SK-N-SH (cell line): Measurements from ENCODE around the gene MAK. TPM values are rescaled to one million over a fixed set of nuclear protein-coding genes. Genes with fewer than 3 reads are reported as not detected.

Experiments
- CTCF ChIA-PET: fragments of 300-600, 350-600 bp; formaldehyde crosslinking; extraction: SDS; loops from one replicate; lab custom pipeline; 2021; lab: Yijun Ruan, JAX
- POLR2A ChIA-PET: fragments of 350-600 bp; sonication (Branson Sonifier 250); formaldehyde crosslinking; extraction: SDS; loops from one replicate; lab custom pipeline; 2020; ENCODE audit warnings: antibody characterized with exemption, inconsistent platforms; lab: Yijun Ruan, JAX
- DNase-seq: peaks from one replicate; pipeline ENCODE4 v3.0.0; 2012
- H2AFZ ChIP-seq: fragments of 200-600 bp; sonication (generic); 2 replicates; pipeline ENCODE4 v1.8.1; 2016; ENCODE audit warnings: antibody characterized with exemption, mild to moderate bottlenecking, low read depth
- H3F3A ChIP-seq: fragments of 200-600 bp; sonication (generic); replicated peaks from 2 replicates; pipeline ENCODE3; 2016; ENCODE audit warnings: antibody characterized with exemption, mild to moderate bottlenecking; ENCODE audit not compliant: insufficient read depth
- H3K27ac ChIP-seq, 2 experiments: fragments of 200-500 bp in 1 of 2; fragments of 200-600 bp in 1 of 2; sonication (Bioruptor generic) in 1 of 2; sonication (generic), shearing (Covaris generic) in 1 of 2; 2 replicates each; pipeline versions ENCODE4 v1.5.1 to v1.6.1; 2014 to 2016; ENCODE audit warnings: low read depth in 2 of 2, inconsistent platforms in 1 of 2, low read length in 1 of 2, mild to moderate bottlenecking in 1 of 2, mixed read lengths in 1 of 2
- H3K27me3 ChIP-seq: fragments of 200-600 bp; sonication (generic), shearing (Covaris generic); 2 replicates; pipeline ENCODE4 v1.6.1; 2016; ENCODE audit warnings: mixed run types; ENCODE audit not compliant: insufficient read depth
- H3K36me3 ChIP-seq, 2 experiments: fragments of 200-500 bp in 1 of 2; fragments of 200-600 bp in 1 of 2; sonication (Bioruptor generic) in 1 of 2; sonication (generic) in 1 of 2; replicated peaks in 1 of 2; 2 replicates each; pipeline versions ENCODE3 to v1.5.1; 2014 to 2016; ENCODE audit warnings: low read length in 1 of 2, mild to moderate bottlenecking in 1 of 2; ENCODE audit not compliant: insufficient read depth in 2 of 2, control insufficient read depth in 1 of 2
- H3K4me1 ChIP-seq, 2 experiments: fragments of 200-500 bp in 1 of 2; fragments of 200-600 bp in 1 of 2; sonication (Bioruptor generic) in 1 of 2; sonication (generic), shearing (Covaris generic) in 1 of 2; 2 replicates each; pipeline versions ENCODE4 v1.5.1 to v1.6.1; 2014 to 2016; ENCODE audit warnings: low read depth in 1 of 2, low read length in 1 of 2, mixed run types in 1 of 2; ENCODE audit not compliant: insufficient read depth in 2 of 2, control insufficient read depth in 1 of 2
- H3K4me2 ChIP-seq: fragments of 200-600 bp; sonication (generic), shearing (Covaris generic); 2 replicates; pipeline ENCODE4 v1.6.1; 2017; ENCODE audit warnings: mixed run types
- H3K4me3 ChIP-seq, 2 experiments: fragments of 200-500 bp in 1 of 2; fragments of 200-600 bp in 1 of 2; sonication (Bioruptor generic) in 1 of 2; sonication (generic), shearing (Covaris generic) in 1 of 2; 2 replicates each; pipeline versions ENCODE4 v1.5.1 to v1.8.1; 2014 to 2016; ENCODE audit warnings: low read depth in 2 of 2, inconsistent platforms in 1 of 2, low read length in 1 of 2, mild to moderate bottlenecking in 1 of 2, mixed read lengths in 1 of 2, moderate library complexity in 1 of 2
- H3K79me2 ChIP-seq: fragments of 200-600 bp; sonication (generic); 2 replicates; pipeline ENCODE4 v1.8.1; 2017; ENCODE audit warnings: mild to moderate bottlenecking; ENCODE audit not compliant: insufficient read depth
- H3K9ac ChIP-seq: fragments of 200-600 bp; sonication (generic); 2 replicates; pipeline ENCODE4 v1.6.1; 2017; ENCODE audit warnings: mixed run types
- H3K9me2 ChIP-seq: fragments of 200-600 bp; sonication (generic); 2 replicates; pipeline ENCODE4 v1.6.1; 2017; ENCODE audit warnings: mixed run types
- H3K9me3 ChIP-seq: fragments of 200-600 bp; sonication (generic); 2 replicates; pipeline ENCODE4 v1.6.1; 2017; ENCODE audit warnings: mixed run types, mild to moderate bottlenecking, moderate library complexity
- H4K20me1 ChIP-seq: fragments of 200-600 bp; sonication (generic); 2 replicates; pipeline ENCODE4 v1.6.1; 2017; ENCODE audit warnings: mild to moderate bottlenecking, mixed run types; ENCODE audit not compliant: insufficient read depth
- CHD2 ChIP-seq: fragments of 150-350 bp; IDR thresholded peaks from 2 replicates; pipeline ENCODE4 v1.6.1; 2018; ENCODE audit warnings: low read length; ENCODE audit not compliant: partially characterized antibody
- CTCF ChIP-seq: fragments of 200-600 bp; sonication (generic); IDR thresholded peaks from 2 replicates; pipeline ENCODE4 v1.6.1; 2017; ENCODE audit warnings: antibody characterized with exemption, mild to moderate bottlenecking, moderate library complexity
- ELF1 ChIP-seq: IDR thresholded peaks from 2 replicates; pipeline ENCODE4 v1.4.0; 2012
- FOSL2 ChIP-seq: IDR thresholded peaks from 2 replicates; pipeline ENCODE4 v1.4.0; 2012; ENCODE audit warnings: low read depth, mild to moderate bottlenecking, moderate library complexity, borderline replicate concordance
- JUND ChIP-seq: IDR thresholded peaks from 2 replicates; pipeline ENCODE4 v1.4.0; 2012
- MAX ChIP-seq: IDR thresholded peaks from 2 replicates; pipeline ENCODE4 v1.4.0; 2012; ENCODE audit warnings: low read depth
- MXI1 ChIP-seq: IDR thresholded peaks from 2 replicates; pipeline ENCODE4 v1.6.1; 2012; ENCODE audit warnings: mild to moderate bottlenecking, low read depth, low read length, improper control_type of control experiment
- NFIC ChIP-seq: IDR thresholded peaks from 2 replicates; pipeline ENCODE4 v1.4.0; 2012; ENCODE audit warnings: borderline replicate concordance
- POLR2AphosphoS5 ChIP-seq: IDR thresholded peaks from 2 replicates; pipeline ENCODE4 v1.6.1; 2012; ENCODE audit warnings: low read depth, low read length
- RAD21 ChIP-seq: IDR thresholded peaks from 2 replicates; pipeline ENCODE4 v1.6.1; 2012; ENCODE audit warnings: mild to moderate bottlenecking, low read length
- RCOR1 ChIP-seq: fragments of 150-350 bp; IDR thresholded peaks from 2 replicates; pipeline ENCODE4 v1.6.1; 2017; ENCODE audit warnings: antibody characterized with exemption, low read length
- RFX5 ChIP-seq: IDR thresholded peaks from 2 replicates; pipeline ENCODE4 v1.6.1; 2012; ENCODE audit warnings: mild to moderate bottlenecking, improper control_type of control experiment, low read length
- SIN3A ChIP-seq: IDR thresholded peaks from 2 replicates; pipeline ENCODE4 v1.6.1; 2012; ENCODE audit warnings: low read depth, mild to moderate bottlenecking, low read length, moderate library complexity, borderline replicate concordance
- SMC3 ChIP-seq: IDR thresholded peaks from 2 replicates; pipeline ENCODE4 v1.6.1; 2012; ENCODE audit warnings: low read depth, low read length, improper control_type of control experiment
- TAF1 ChIP-seq: IDR thresholded peaks from 2 replicates; pipeline ENCODE4 v1.6.1; 2012; ENCODE audit warnings: low read depth, mild to moderate bottlenecking, low read length, moderate library complexity, borderline replicate concordance
- TEAD4 ChIP-seq: IDR thresholded peaks from 2 replicates; pipeline ENCODE4 v1.4.0; 2012; ENCODE audit warnings: mild to moderate bottlenecking, borderline replicate concordance; ENCODE audit not compliant: insufficient read depth
- USF2 ChIP-seq: fragments of 150-350 bp; IDR thresholded peaks from 2 replicates; pipeline ENCODE4 v1.6.1; 2017; ENCODE audit warnings: antibody characterized with exemption, low read length, low read depth, borderline replicate concordance
- WGBS: methylation state at CpG from one replicate; pipeline ENCODE4 v1.1.6; 2017; ENCODE audit warnings: low lambda C conversion rate; 5-methylcytosine and 5-hydroxymethylcytosine counted together
- polyA plus RNA-seq, 3 experiments: library from polyadenylated mRNA; depleted of rRNA; stranded (reverse); fragments of >200 nt; gene quantifications; 2 replicates each; pipeline ENCODE4 v1.2.3, GENCODE V29; 2012
- TF ChIP-seq, protein P1 (sequence below): IDR thresholded peaks from 2 replicates; pipeline ENCODE4 v1.4.0; 2012; ENCODE audit warnings: low read depth, borderline replicate concordance

The MAK gene
- polyA plus RNA-seq, 1 of the 3 experiments (the other 2 are of a cell fraction), result 0.02 TPM

DNA sequence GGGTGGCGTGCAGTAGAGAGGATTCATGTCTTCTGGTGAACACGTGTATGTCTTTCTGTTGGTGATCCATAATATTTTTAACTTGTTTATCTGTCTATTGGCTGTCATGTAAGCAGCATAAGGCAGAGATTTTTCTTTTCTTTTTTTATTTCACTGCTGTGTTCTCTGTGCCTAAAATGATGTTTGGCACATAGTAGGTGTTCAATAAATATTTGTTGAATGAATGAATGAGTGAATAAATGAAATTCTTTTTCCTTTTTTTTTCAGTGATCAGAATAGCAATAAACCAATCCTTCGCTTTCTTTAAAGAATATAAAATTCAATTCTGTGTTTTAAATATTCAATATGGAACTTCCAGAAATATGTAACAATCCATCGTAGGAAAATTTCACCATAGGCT is 30.0 kb downstream of the MAK start (continued):
- TF ChIP-seq USF2, result no peak
- no peak for TF ChIP-seq RFX5
- TF ChIP-seq MAX, result no peak
- TF ChIP-seq JUND, result no peak

DNA sequence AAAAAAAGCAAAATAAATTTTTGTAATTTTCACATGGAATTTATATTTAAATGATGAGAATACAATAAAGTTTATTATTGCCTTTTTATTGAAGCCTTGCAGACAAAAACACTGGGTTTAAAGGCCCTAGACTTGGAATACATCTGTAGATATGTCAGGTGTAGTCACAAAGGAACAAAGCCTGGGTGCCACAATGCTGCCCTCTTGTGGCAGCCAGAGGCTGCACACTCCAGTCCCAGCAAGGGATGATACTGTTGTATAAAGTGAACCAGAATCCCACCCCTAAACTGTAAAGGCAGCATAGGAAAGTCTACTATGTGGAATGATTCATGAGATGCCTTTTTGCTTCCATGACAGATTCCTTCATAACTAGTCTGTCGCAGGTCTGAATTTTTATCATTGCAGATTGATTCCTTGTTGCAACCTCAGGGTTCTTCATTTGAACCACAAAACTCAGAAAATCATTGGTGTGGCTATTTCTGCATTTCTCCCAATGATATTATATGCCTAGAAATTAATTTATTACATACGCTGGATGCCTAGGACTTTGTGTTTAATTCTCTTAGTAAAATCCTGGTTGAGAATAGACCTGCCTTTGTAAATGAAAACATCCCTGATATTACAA is 37.0 kb downstream of the MAK start:
- no peaks in the 10 kb centered on the region for H3K36me3 ChIP-seq
- no peak overlapping the region for H3K27ac ChIP-seq
- H3K4me1 ChIP-seq, result no peaks in the 10 kb centered on the region
- no peaks in the 10 kb centered on the region for H3K27me3 ChIP-seq
- no peak overlapping the region for H3K4me2 ChIP-seq
- ChIA-PET POLR2A (no interaction called here), CTCF (interaction anchor here (0.6 to 3.5 kb wide), 30 partner anchors 8 to 322 kb away, joined by 3 to 28 read pairs (median 4); partner anchors contain the start of genes MAK and TMEM14C)
- H4K20me1 ChIP-seq, result no peaks in the 10 kb centered on the region
- TF ChIP-seq TAF1 (no peak), SMC3 (peak; percentile 84), RAD21 (peak; percentile 90), CTCF (peak; percentile 100)
- no peaks in the 10 kb centered on the region for H3K9me3 ChIP-seq
- DNase-seq, result peak; percentile 78
- WGBS, result 29% methylated on average over 2 of the region's 2 CpGs
- no peaks in the 10 kb centered on the region for H3K79me2 ChIP-seq
- no peak overlapping the region for H3K9ac ChIP-seq
- H2AFZ ChIP-seq, result no peak overlapping the region
- H3K9me2 ChIP-seq, result no peaks in the 10 kb centered on the region
- H3K4me3 ChIP-seq, result no peak overlapping the region; a peak in 1 of 4 replicates
- H3F3A ChIP-seq, result no peaks in the 10 kb centered on the region

- Histone ChIP-seq H3F3A (no peaks in the 10 kb centered on the region), H3K79me2 (no peaks in the 10 kb centered on the region), H3K27ac (no peak overlapping the region), H3K9me2 (no peaks in the 10 kb centered on the region), H3K9ac (no peak overlapping the region), H3K4me3 (no peak overlapping the region), H3K9me3 (no peaks in the 10 kb centered on the region), H4K20me1 (no peaks in the 10 kb centered on the region), H2AFZ (no peak overlapping the region), H3K36me3 (no peaks in the 10 kb centered on the region), H3K27me3 (no peaks in the 10 kb centered on the region), H3K4me2 (no peak overlapping the region), H3K4me1 (no peaks in the 10 kb centered on the region)
- POLR2A ChIA-PET, result no interaction called here
- CTCF ChIA-PET, result interaction anchor here (0.7 to 3.5 kb wide), 15 partner anchors 9 to 322 kb away, joined by 3 to 28 read pairs (median 3); no protein-coding TSS in a partner anchor
- DNase-seq, result no peak
- WGBS, result 69% methylated on average over 3 of the region's 3 CpGs
- TF ChIP-seq MXI1 (no peak), CHD2 (no peak), RAD21 (no peak), POLR2AphosphoS5 (no peak), TEAD4 (no peak), FOSL2 (no peak), NFIC (no peak), RCOR1 (no peak), USF2 (no peak), ELF1 (no peak), SIN3A (no peak)
- TF ChIP-seq, protein P1, sequence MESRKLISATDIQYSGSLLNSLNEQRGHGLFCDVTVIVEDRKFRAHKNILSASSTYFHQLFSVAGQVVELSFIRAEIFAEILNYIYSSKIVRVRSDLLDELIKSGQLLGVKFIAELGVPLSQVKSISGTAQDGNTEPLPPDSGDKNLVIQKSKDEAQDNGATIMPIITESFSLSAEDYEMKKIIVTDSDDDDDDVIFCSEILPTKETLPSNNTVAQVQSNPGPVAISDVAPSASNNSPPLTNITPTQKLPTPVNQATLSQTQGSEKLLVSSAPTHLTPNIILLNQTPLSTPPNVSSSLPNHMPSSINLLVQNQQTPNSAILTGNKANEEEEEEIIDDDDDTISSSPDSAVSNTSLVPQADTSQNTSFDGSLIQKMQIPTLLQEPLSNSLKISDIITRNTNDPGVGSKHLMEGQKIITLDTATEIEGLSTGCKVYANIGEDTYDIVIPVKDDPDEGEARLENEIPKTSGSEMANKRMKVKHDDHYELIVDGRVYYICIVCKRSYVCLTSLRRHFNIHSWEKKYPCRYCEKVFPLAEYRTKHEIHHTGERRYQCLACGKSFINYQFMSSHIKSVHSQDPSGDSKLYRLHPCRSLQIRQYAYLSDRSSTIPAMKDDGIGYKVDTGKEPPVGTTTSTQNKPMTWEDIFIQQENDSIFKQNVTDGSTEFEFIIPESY, result no peak
These were observed 37.5 kb downstream of the MAK start for GRCh38 chr6:10800810-10801209.
